DND-41 (cell line): Measurements from ENCODE around the gene SFXN1.

ENCODE experiments used
- CTCF ChIP-seq: IDR thresholded peaks from 2 replicates; pipeline ENCODE4 v1.5.1; 2012; ENCODE audit warnings: borderline replicate concordance, low read length, moderate library complexity, mild to moderate bottlenecking; ENCODE audit not compliant: poor library complexity, severe bottlenecking; ENCODE audit errors: extremely low read depth
- EZH2 ChIP-seq: IDR thresholded peaks from 3 replicates; pipeline ENCODE4 v1.6.1; 2012; ENCODE audit warnings: borderline replicate concordance, low read depth, mild to moderate bottlenecking, moderate library complexity, low read length, inconsistent platforms; ENCODE audit not compliant: severe bottlenecking

GRCh38 chr5:175478384-175479124 is at the start of gene SFXN1:
- TF ChIP-seq CTCF (no peak), EZH2 (no peak)
